CD14-positive monocyte (primary cell): ENCODE results near the gene PUM2. TPM values are rescaled to one million over a fixed set of nuclear protein-coding genes. Genes with fewer than 3 reads are reported as not detected.
A peak's percentile ranks its signal among the peaks of the same experiment; 100 is the strongest.

Source experiments
- DNase-seq, 3 donors: peaks; one replicate each; pipeline ENCODE4 v3.0.0-alpha.2; 2011 to 2022
- H2AFZ ChIP-seq: 2 replicates; pipeline ENCODE4 v1.6.0; 2012; ENCODE audit warnings: mild to moderate bottlenecking, low read depth, low read length, inconsistent platforms; ENCODE audit not compliant: insufficient read depth, poor library complexity, severe bottlenecking
- H3K27ac ChIP-seq, 2 donors: 1 replicate in 1 of 2; 2 replicates in 1 of 2; pipeline ENCODE4 v1.5.1; 2012 to 2013; ENCODE audit warnings: low read length in 2 of 2, control low read depth in 1 of 2, inconsistent platforms in 1 of 2, low read depth in 1 of 2, mild to moderate bottlenecking in 1 of 2
- H3K27me3 ChIP-seq, 2 donors: one replicate each; pipeline versions ENCODE4 v1.6.0 to v1.6.1; 2011 to 2013; ENCODE audit warnings: low read length in 2 of 2; ENCODE audit not compliant: control insufficient read depth in 2 of 2, insufficient read depth in 2 of 2
- H3K36me3 ChIP-seq, 2 donors: replicated peaks in 1 of 2; 1 replicate in 1 of 2; 2 replicates in 1 of 2; pipeline versions ENCODE4 v1.5.1 to v1.6.1; 2012 to 2013; ENCODE audit warnings: low read length in 2 of 2, control low read depth in 1 of 2, inconsistent platforms in 1 of 2, mild to moderate bottlenecking in 1 of 2; ENCODE audit not compliant: insufficient read depth in 2 of 2, control insufficient read depth in 1 of 2
- H3K4me1 ChIP-seq, 2 donors: 1 replicate in 1 of 2; 2 replicates in 1 of 2; pipeline versions ENCODE4 v1.5.1 to v1.6.1; 2012 to 2013; ENCODE audit warnings: low read length in 2 of 2, control low read depth in 1 of 2, inconsistent platforms in 1 of 2, mild to moderate bottlenecking in 1 of 2, moderate library complexity in 1 of 2; ENCODE audit not compliant: insufficient read depth in 2 of 2, control insufficient read depth in 1 of 2
- H3K4me2 ChIP-seq: replicated peaks from 2 replicates; pipeline ENCODE3; 2012; ENCODE audit warnings: low read length, moderate library complexity, mild to moderate bottlenecking; ENCODE audit not compliant: poor library complexity, severe bottlenecking; ENCODE audit errors: extremely low read depth
- H3K4me3 ChIP-seq, 3 experiments: fragments of 200-600 bp in 1 of 3; sonication (generic) in 1 of 3; replicated peaks in 1 of 3; 1 replicate in 2 of 3; 2 replicates in 1 of 3; pipeline ENCODE4 v1.5.1; 2011 to 2013; ENCODE audit warnings: low read length in 3 of 3, mild to moderate bottlenecking in 3 of 3, control low read depth in 2 of 3, low read depth in 2 of 3, inconsistent platforms in 1 of 3, moderate library complexity in 1 of 3
- H3K79me2 ChIP-seq: 2 replicates; pipeline ENCODE4 v1.6.0; 2012; ENCODE audit warnings: mild to moderate bottlenecking, control low read depth, inconsistent platforms, low read length, moderate library complexity; ENCODE audit not compliant: insufficient read depth
- H3K9ac ChIP-seq: 2 replicates; pipeline ENCODE4 v1.6.0; 2017; ENCODE audit warnings: low read length, mild to moderate bottlenecking; ENCODE audit not compliant: insufficient read depth, poor library complexity, severe bottlenecking
- H3K9me3 ChIP-seq, 2 donors: replicated peaks in 1 of 2; 1 replicate in 1 of 2; 2 replicates in 1 of 2; pipeline versions ENCODE4 v1.5.1 to v1.6.1; 2012 to 2013; ENCODE audit warnings: low read length in 2 of 2, control low read depth in 1 of 2; ENCODE audit not compliant: control insufficient read depth in 1 of 2, insufficient read depth in 1 of 2
- H4K20me1 ChIP-seq: 2 replicates; pipeline ENCODE4 v1.6.0; 2012; ENCODE audit warnings: mild to moderate bottlenecking, low read length, control low read depth, moderate library complexity; ENCODE audit not compliant: insufficient read depth
- H3K27ac Mint-ChIP-seq, 7 donors: one replicate each; pipeline ENCODE4 v1.8.0; 2020; ENCODE audit warnings: mild to moderate bottlenecking in 7 of 7, mixed read lengths in 7 of 7, moderate library complexity in 6 of 7, inconsistent platforms in 2 of 7
- H3K27me3 Mint-ChIP-seq, 3 donors: one replicate each; pipeline ENCODE4 v1.8.0; 2021 to 2022; ENCODE audit warnings: low read depth in 3 of 3, mild to moderate bottlenecking in 3 of 3, mixed read lengths in 3 of 3, moderate library complexity in 3 of 3, inconsistent platforms in 1 of 3
- H3K36me3 Mint-ChIP-seq, 2 donors: one replicate each; pipeline ENCODE4 v1.8.0; 2020; ENCODE audit warnings: mixed read lengths in 2 of 2, inconsistent platforms in 1 of 2, mild to moderate bottlenecking in 1 of 2
- H3K4me1 Mint-ChIP-seq: one replicate; pipeline ENCODE4 v1.8.0; 2020; ENCODE audit warnings: mild to moderate bottlenecking, mixed read lengths
- H3K4me3 Mint-ChIP-seq, 2 donors: one replicate each; pipeline ENCODE4 v1.8.0; 2020; ENCODE audit warnings: mild to moderate bottlenecking in 2 of 2, mixed read lengths in 2 of 2, moderate library complexity in 1 of 2
- H3K9me3 Mint-ChIP-seq, 7 donors: one replicate each; pipeline ENCODE4 v1.8.0; 2020 to 2022; ENCODE audit warnings: mixed read lengths in 7 of 7, mild to moderate bottlenecking in 6 of 7, moderate library complexity in 6 of 7, inconsistent platforms in 2 of 7
- CTCF ChIP-seq: fragments of 200-600 bp; IDR thresholded peaks from one replicate; pipeline ENCODE4 v1.8.0; 2022; ENCODE audit warnings: antibody characterized with exemption, mild to moderate bottlenecking
- WGBS: methylation state at CpG from one replicate; pipeline ENCODE4 v1.1.5; 2013; ENCODE audit warnings: missing lambda C conversion rate; ENCODE audit not compliant: insufficient coverage; 5-methylcytosine and 5-hydroxymethylcytosine counted together
- intact Hi-C, 2 donors: fragments of 100-400 bp; cut with micrococcal nuclease; formaldehyde crosslinking; loops; one replicate each; pipeline versions ENCODE4 v1.15.0 to v1.15.1; 2023
- polyA plus RNA-seq, 3 donors: library from polyadenylated mRNA; depleted of rRNA in 1 of 3; unstranded in 2 of 3; stranded (reverse) in 1 of 3; fragments of 300-500 nt in 2 of 3; fragments of >200 nt in 1 of 3; fragmentation: Illumina TruSeq in 2 of 3; gene quantifications; 1 replicate in 2 of 3; 2 replicates in 1 of 3; pipeline ENCODE4 v1.2.3, GENCODE V29; 2012 to 2021

PUM2 gene
- polyA plus RNA-seq, 3 donors = 7.2 to 22.4 (median 8.3) TPM

- no peak overlapping the region for H3K9ac ChIP-seq
- H3K9me3 ChIP-seq = no peaks in the 10 kb centered on the region
- DNase-seq = no peak
Observed at GRCh38 chr2:20214566-20215182, 136.0 kb downstream of the PUM2 start.

More at GRCh38 chr2:20214566-20215182, 136.0 kb downstream of the PUM2 start:
- H3K36me3 Mint-ChIP-seq = no peaks in the 10 kb centered on the region
- H3K9me3 Mint-ChIP-seq = peaks cover 0 to 1% (median 0%) of the 10 kb centered on the region in 7 donors
- H3K27ac Mint-ChIP-seq = peak overlapping the region in 1 of 7 donors; percentile 29
- H3K4me2 ChIP-seq = no peak overlapping the region
- no peak overlapping the region for H3K4me3 Mint-ChIP-seq
- no peaks in the 10 kb centered on the region for H4K20me1 ChIP-seq
- H2AFZ ChIP-seq = no peak overlapping the region
- WGBS = 80% methylated on average over 1 of the region's 2 CpGs
- no peaks in the 10 kb centered on the region for H3K4me1 Mint-ChIP-seq
- no peaks in the 10 kb centered on the region for H3K4me1 ChIP-seq
- H3K79me2 ChIP-seq = no peaks in the 10 kb centered on the region
- H3K27me3 ChIP-seq = no peaks in the 10 kb centered on the region
- H3K36me3 ChIP-seq = no peaks in the 10 kb centered on the region
- no peak for TF ChIP-seq CTCF
- no peak overlapping the region for H3K27ac ChIP-seq
- H3K4me3 ChIP-seq = no peak overlapping the region
- intact Hi-C loops = no loop called here
- peaks cover 0 to 4% (median 3%) of the 10 kb centered on the region in 3 donors for H3K27me3 Mint-ChIP-seq
